Measurements from ENCODE around the gene ARMC3.
"Not testable (repeated sequence)": the region's sequence is repeated elsewhere in the genome, so short reads cannot be mapped to it uniquely, and the experiment has no call there.

ARMC3 gene

DNA sequence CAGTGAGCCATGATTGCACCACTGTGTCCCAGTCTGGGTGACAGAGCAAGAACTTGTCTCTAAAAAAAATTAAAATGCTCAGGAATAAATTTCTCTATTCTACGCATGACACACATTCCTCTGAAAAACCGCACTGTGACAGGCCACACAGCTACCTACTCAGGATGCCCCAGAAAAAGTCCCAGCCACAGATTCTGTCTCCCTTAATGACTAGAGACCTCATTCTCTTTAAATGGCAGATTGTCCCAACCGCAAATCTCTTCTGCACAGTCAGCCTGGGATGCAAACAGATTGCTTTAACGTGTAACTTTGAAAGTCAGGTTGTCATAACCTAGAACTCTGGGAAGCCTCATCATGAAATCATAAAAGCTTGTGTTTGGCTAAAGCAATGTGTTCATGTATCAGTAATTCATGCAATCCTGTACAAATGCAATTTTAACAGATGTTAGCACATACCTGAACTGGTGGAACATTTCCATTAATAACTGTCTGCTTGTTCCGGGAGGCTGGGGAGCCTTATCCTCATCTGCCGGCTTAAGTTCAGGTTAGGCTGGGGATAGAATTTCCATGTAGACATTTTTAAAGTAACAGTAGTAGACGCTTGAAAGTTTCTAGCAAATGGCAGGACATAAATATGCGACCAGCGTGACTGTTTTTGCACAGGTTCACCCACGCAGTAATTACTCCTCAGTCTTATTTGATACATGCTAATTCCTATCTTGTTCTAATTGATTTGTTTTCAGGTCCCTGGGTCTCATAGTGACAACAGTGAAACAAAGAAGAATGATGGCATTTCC is 141.4 kb downstream of the ARMC3 start:
- in situ Hi-C loops (cut with HindIII; ENCODE audit: low sequenced_read_pairs), result no loop called here

DNA sequence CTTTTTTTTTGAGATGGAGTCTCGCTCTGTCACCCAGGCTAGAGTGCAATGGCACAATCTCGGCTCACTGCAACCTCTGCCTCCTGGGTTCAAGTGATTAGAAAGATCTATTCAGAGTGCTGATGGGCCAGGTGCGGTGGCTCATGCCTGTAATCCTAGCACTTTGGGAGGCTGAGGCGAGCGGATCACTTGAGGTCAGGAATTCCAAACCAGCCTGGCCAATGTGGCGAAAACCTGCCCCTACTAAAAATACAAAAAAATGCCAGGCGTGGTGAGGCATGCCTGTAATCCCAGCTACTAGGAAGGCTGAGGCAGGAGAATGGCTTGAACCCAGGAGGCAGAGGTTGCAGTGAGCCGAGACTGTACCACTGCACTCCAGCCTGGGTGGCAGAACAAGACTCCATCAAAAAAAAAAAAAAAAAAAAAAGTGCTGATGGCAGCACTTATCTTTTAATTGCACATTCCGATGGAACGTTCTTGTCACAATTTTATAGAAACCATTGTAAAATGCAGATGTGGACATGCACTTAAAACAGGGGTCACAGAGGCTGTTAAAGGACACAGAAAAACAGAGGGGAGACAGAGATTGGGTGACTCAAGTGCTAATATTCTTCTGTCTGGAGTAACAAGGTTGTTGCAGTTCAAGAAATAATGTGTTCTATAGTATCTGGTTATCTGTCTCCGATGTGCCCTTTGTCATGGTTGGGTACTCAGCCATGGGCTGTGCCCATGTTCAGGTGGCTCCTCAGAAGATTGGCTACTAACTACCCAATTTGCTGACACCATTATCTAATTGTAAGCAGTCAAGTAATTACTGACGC is 142.4 kb downstream of the ARMC3 start:
- in situ Hi-C loops (cut with HindIII; ENCODE audit: low sequenced_read_pairs), result not testable (repeated sequence)

DNA sequence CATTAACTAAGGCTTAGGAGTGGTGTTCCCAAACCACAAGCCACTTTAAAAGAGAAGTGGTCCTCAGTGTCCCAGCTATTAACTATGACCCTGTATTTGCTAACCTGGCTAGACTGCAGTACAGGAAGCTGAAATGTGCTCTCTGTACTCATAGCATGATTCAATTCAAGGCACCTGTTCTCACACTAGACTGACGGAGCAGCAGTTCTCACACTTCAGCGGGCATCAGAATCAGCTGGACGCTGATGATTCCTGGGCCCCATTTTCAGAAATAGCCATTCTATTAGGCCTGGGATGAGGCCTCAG is 143.0 kb downstream of the ARMC3 start:
- in situ Hi-C loops (cut with HindIII; ENCODE audit: low sequenced_read_pairs), result no loop called here

DNA sequence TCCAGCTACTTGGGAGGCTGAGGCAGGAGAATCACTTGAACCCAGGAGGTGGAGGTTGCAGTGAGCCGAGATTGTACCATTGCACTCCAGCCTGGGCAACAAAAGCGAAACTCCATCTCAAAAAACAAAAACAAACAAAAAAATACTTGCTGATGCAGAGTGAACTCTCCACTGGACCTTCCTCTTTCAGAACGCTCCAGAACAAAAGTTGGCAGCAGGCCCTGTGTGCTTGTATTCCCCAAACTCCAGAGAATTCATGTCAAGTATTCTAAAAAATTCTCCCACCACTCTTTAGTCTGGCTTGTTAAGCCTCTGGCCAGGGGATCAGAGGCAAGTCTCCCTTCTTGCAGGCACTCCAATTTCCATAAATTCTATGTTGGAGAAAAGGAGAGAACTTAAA is 144.7 kb downstream of the ARMC3 start:
- in situ Hi-C loops (cut with HindIII; ENCODE audit: low sequenced_read_pairs), result not testable (repeated sequence)

DNA sequence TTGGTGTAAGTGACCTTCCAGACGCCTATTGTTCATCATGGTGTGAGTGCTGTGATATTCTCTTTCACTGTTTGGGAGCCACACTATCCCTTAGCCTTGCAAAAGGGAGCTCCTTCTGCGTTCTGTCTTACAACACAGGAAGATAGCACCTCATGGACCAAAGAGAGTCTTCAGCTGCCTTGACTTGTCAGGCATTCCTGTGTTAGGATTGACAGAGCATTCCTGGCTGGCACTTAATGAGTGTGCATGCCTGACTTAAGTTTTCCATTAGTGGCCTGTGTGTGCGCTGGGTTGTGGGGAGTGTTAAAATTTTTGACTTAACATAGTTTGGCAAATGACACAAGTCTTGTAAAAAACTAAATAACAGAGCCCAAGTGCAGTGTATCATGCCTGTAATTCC is 145.7 kb downstream of the ARMC3 start:
- in situ Hi-C loops (cut with HindIII; ENCODE audit: low sequenced_read_pairs), result no loop called here

DNA sequence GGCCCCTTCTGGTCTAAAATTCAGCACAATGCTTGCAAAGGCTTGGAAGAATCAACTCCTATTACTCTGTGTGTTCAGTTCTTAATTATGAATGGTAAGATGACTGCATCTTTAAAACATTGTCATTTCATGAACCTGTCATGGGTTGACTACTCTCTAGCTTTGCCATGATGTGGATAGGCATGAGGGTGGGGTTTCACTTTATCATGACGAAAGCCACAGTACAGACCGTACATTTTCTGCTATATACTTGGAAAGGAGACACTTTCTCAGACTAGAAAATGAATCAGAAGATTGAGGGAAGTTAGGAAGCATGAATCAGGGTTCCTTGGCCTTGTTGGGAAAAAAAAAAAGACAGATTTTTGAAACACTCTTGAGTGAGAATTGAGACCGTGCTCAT is 147.8 kb downstream of the ARMC3 start:
- in situ Hi-C loops (cut with HindIII; ENCODE audit: low sequenced_read_pairs), result no loop called here

DNA sequence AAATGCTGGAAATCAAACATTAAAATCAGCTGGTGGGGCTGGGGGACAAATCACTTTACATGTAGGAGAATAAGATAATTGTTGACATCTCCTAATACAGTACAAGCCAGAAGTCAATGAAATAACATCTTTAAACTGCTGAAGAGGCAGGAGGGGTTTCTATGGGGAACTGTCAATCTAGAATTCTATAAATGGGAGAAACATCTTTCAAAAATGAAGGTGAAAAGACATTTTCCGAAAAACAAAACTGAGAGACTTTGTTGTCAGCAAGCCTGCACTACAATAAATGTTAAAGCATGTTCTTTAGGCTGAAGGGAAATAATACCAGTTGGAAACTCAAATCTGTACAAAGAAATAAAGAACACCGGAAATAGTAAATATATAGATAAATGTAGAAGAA is 150.3 kb downstream of the ARMC3 start:
- in situ Hi-C loops (cut with HindIII; ENCODE audit: low sequenced_read_pairs), result no loop called here

DNA sequence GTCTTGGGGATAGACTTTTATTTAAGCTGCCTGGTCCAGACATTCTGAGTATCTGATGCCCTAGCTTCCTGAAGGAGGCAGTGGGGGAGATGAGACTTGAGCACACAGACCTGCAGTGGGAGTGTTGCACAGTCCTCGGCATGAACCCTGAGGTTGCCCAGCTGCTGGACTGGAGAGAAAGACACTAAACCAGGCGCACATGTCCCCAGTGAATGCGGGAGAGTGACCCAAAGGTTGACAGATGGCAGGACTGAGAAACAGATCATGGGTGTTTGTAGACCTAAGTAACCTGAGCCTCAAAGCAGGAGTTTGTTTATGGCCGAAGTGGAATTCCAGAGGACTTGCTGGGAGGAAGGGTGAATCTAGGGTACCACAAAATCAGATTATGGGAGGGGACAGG is 151.8 kb downstream of the ARMC3 start:
- in situ Hi-C loops (cut with HindIII; ENCODE audit: low sequenced_read_pairs), result no loop called here

DNA sequence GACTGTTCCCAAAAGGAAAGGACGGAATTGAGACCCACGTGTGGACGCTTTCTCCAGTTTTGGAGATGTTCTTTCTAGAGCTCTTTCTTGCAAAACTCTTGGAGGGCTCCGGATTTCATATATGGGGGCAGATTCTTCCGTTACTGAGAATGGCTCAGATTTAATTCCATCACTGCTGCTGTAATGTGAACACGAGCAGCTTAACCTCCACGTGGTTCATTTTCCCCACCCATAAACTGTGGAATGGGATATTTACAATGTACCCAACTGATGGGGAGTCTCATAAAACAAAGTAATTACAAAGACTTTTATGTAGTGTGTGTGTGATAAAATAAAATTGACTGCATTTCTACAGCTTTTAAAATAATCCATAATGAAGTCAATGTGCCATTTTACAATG is 152.4 kb downstream of the ARMC3 start:
- in situ Hi-C loops (cut with HindIII; ENCODE audit: low sequenced_read_pairs), result no loop called here

DNA sequence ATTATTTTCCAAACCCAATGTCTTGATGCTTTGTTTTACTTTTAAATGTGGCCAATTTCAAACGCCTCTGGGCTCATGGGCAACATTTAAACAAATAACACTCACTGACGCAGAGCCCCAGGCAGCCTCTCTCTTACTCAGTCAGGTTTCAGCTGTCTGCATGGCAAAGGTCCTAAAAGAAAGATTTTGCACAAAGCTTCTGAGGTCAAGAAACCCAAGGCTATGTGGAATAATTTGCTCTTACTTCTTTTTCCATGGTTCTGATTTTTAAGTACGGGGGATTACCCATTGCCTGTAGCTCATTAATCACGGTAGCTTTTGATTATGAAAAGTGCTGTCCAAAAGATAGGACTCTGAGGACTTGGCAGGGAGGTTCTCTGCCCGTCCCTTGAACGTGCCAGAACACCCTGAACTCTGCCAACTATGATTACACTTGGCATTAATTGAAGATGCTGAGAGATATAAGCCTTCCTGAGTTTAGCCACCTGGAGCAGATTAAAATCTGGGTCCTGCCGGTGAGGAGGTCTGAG is 153.4 kb downstream of the ARMC3 start:
- in situ Hi-C loops (cut with HindIII; ENCODE audit: low sequenced_read_pairs), result no loop called here

DNA sequence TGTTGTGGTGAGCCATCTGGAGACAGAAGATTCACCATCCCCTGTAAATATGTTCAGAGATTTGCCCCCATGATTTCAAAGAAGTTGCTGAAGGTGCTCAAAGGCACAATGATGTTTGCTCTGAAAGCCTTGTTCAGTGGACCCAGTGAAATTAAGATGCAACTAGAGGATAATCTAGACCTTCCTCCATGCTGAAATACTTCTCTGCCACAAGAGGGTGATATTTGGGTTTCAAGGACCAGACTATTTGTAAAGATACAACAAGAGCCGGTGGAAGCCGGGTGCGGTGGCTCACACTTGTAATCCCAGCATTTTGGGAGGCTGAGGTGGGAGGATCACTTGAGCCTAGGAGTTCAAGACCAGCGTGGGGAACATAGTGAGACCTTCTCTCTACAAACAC is 154.0 kb downstream of the ARMC3 start:
- in situ Hi-C loops (cut with HindIII; ENCODE audit: low sequenced_read_pairs), result no loop called here

All from DLD1 (cell line).